K562 (cell line): Measurements from ENCODE around the gene OSBPL3. TPM values are rescaled to one million over a fixed set of nuclear protein-coding genes. Genes with fewer than 3 reads are reported as not detected.

Source experiments
- ARHGAP35 ChIP-seq: fragments of 450-650 bp; IDR thresholded peaks from 2 replicates; pipeline ENCODE4 v1.6.1; 2018; ENCODE audit not compliant: partially characterized antibody
- BRD9 ChIP-seq: fragments of 450-650 bp; IDR thresholded peaks from 2 replicates; pipeline ENCODE4 v1.6.1; 2018; ENCODE audit warnings: low read depth; ENCODE audit not compliant: partially characterized antibody
- FOSL1 ChIP-seq: fragments of 200-800 bp; sonication (Bioruptor generic); conservative IDR thresholded peaks from 2 replicates; pipeline ENCODE4 v1.6.1; 2016; ENCODE audit warnings: missing genetic modification characterization, missing compliant biosample characterization
- FOXK2 ChIP-seq, 2 experiments: fragments of 450-650 bp; IDR thresholded peaks in 1 of 2; conservative IDR thresholded peaks in 1 of 2; 2 replicates each; pipeline ENCODE4 v1.6.1; 2016; ENCODE audit warnings: low read depth in 2 of 2, mild to moderate bottlenecking in 1 of 2
- GATA2 ChIP-seq: sonication (generic); formaldehyde crosslinking; IDR thresholded peaks from 2 replicates; pipeline ENCODE4 v1.4.0; 2020; ENCODE audit warnings: mild to moderate bottlenecking, missing genetic modification reagents
- HDAC2 ChIP-seq: fragments of 450-650 bp; IDR thresholded peaks from 2 replicates; pipeline ENCODE4 v1.6.1; 2016; ENCODE audit warnings: mild to moderate bottlenecking
- HDAC8 ChIP-seq: fragments of 450-650 bp; IDR thresholded peaks from 2 replicates; pipeline ENCODE4 v1.6.1; 2016; ENCODE audit warnings: mild to moderate bottlenecking, missing genetic modification characterization, moderate library complexity, missing compliant biosample characterization
- KAT7 ChIP-seq: sonication (generic); formaldehyde crosslinking; IDR thresholded peaks from 2 replicates; pipeline ENCODE4 v1.8.0; 2022; ENCODE audit warnings: missing genetic modification reagents, mild to moderate bottlenecking, borderline replicate concordance
- L3MBTL2 ChIP-seq: fragments of 450-650 bp; IDR thresholded peaks from 2 replicates; pipeline ENCODE4 v1.6.1; 2016; ENCODE audit warnings: mild to moderate bottlenecking, moderate library complexity
- MTA1 ChIP-seq: fragments of 450-650 bp; IDR thresholded peaks from 2 replicates; pipeline ENCODE4 v1.6.1; 2017; ENCODE audit warnings: borderline replicate concordance
- MTA3 ChIP-seq: fragments of 450-650 bp; formaldehyde crosslinking; IDR thresholded peaks from 2 replicates; pipeline ENCODE4 v1.6.1; 2017; ENCODE audit warnings: mild to moderate bottlenecking, borderline replicate concordance
- RB1 ChIP-seq: fragments of 450-650 bp; IDR thresholded peaks from 2 replicates; pipeline ENCODE4 v1.6.1; 2017; ENCODE audit warnings: low read depth, mild to moderate bottlenecking
- RCOR1 ChIP-seq, 2 experiments: IDR thresholded peaks; 2 replicates each; pipeline ENCODE4 v1.6.1; 2012; ENCODE audit warnings: low read depth in 2 of 2, low read length in 2 of 2, borderline replicate concordance in 1 of 2, improper control_type of control experiment in 1 of 2
- SMAD1 ChIP-seq: fragments of 150-350 bp; IDR thresholded peaks from 2 replicates; pipeline ENCODE4 v1.6.1; 2014; ENCODE audit warnings: low read length, low read depth; ENCODE audit not compliant: partially characterized antibody
- TCF7 ChIP-seq: sonication (generic); IDR thresholded peaks from 2 replicates; pipeline ENCODE4 v1.6.1; 2016; ENCODE audit warnings: antibody characterized with exemption, borderline replicate concordance
- VEZF1 ChIP-seq: fragments of 200-800 bp; sonication (Bioruptor generic); IDR thresholded peaks from 2 replicates; pipeline ENCODE4 v1.6.1; 2017; ENCODE audit warnings: missing genetic modification characterization, missing compliant biosample characterization
- ZNF431 ChIP-seq: sonication (generic); formaldehyde crosslinking; IDR thresholded peaks from 2 replicates; pipeline ENCODE4 v1.8.0; 2022; ENCODE audit warnings: mild to moderate bottlenecking, missing genetic modification reagents
- ZNF766 ChIP-seq: fragments of 200-800 bp; sonication (Bioruptor generic); conservative IDR thresholded peaks from 2 replicates; pipeline ENCODE4 v1.6.1; 2016; ENCODE audit warnings: missing genetic modification characterization, missing compliant biosample characterization
- ZNF77 ChIP-seq: fragments of 250-450 bp; sonication (Bioruptor Pico); IDR thresholded peaks from 2 replicates; pipeline ENCODE4 v1.5.0; 2020
- ZSCAN32 ChIP-seq: fragments of 450-650 bp; formaldehyde crosslinking; IDR thresholded peaks from 2 replicates; pipeline ENCODE4 v1.4.0; 2020; ENCODE audit warnings: mild to moderate bottlenecking, moderate library complexity
- polyA plus RNA-seq, 8 experiments: library from polyadenylated mRNA; depleted of rRNA in 4 of 8; stranded (reverse) in 5 of 8; unstranded in 3 of 8; fragments of >200 nt; fragmentation: Nextera tagmentation in 2 of 8; fragmentation: Illumina TruSeq in 1 of 8; extraction: Ambion mirVana in 2 of 8; extraction: Trizol in 1 of 8; gene quantifications; 2 replicates each; pipeline versions ENCODE4 v1.2.1 to v1.2.3, GENCODE V29; 2011 to 2014; ENCODE audit warnings: inconsistent platforms in 1 of 8, missing spikeins in 1 of 8
- total RNA-seq, 7 experiments: library from RNA; depleted of rRNA in 6 of 7; stranded (reverse); fragments of >200 nt in 6 of 7; fragmentation: Illumina TruSeq in 2 of 7; extraction: Trizol in 2 of 7; gene quantifications; 2 replicates each; pipeline versions ENCODE4 v1.2.1 to v1.2.3, GENCODE V29; 2011 to 2021; ENCODE audit warnings: low replicate concordance in 1 of 7
- TF ChIP-seq, protein P1 (sequence below), 2 experiments: fragments of 450-650 bp in 1 of 2; sonication (generic) in 1 of 2; formaldehyde crosslinking in 1 of 2; IDR thresholded peaks in 1 of 2; conservative IDR thresholded peaks in 1 of 2; 2 replicates each; pipeline versions ENCODE4 v1.6.1 to v1.8.1; 2016 to 2023; ENCODE audit warnings: mild to moderate bottlenecking in 2 of 2, moderate library complexity in 2 of 2, inconsistent platforms in 1 of 2, missing genetic modification reagents in 1 of 2
- TF ChIP-seq, protein P2 (sequence below): fragments of 450-650 bp; IDR thresholded peaks from 2 replicates; pipeline ENCODE4 v1.6.1; 2018; ENCODE audit not compliant: partially characterized antibody

Gene OSBPL3
- total and polyA plus RNA-seq, 9 of the 15 experiments (the other 6 are each of a cell fraction or from before 2014, with no cell fraction given): 4.8 to 37.2 (median 26.5) TPM

GRCh38 chr7:24763303-24763901 is 216.6 kb downstream of the OSBPL3 start (continued):
- peak; percentile 27 to 39; a peak in 1 of 4 replicates for TF ChIP-seq FOXK2 (conservative IDR thresholded peaks at IDR 0.05 in 1 of 2, IDR thresholded peaks at IDR 0.05 in 1 of 2; ENCODE audit: low read depth in 2 of 2)
- TF ChIP-seq, protein P1, sequence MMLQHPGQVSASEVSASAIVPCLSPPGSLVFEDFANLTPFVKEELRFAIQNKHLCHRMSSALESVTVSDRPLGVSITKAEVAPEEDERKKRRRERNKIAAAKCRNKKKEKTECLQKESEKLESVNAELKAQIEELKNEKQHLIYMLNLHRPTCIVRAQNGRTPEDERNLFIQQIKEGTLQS (IDR thresholded peaks at IDR 0.05): peak; percentile 95
- TF ChIP-seq, protein P1 (CRISPR knock-in tag; conservative IDR thresholded peaks at IDR 0.05): no peak
- TF ChIP-seq GATA2 (CRISPR knock-in tag): peak; percentile 71
- TF ChIP-seq, protein P2, sequence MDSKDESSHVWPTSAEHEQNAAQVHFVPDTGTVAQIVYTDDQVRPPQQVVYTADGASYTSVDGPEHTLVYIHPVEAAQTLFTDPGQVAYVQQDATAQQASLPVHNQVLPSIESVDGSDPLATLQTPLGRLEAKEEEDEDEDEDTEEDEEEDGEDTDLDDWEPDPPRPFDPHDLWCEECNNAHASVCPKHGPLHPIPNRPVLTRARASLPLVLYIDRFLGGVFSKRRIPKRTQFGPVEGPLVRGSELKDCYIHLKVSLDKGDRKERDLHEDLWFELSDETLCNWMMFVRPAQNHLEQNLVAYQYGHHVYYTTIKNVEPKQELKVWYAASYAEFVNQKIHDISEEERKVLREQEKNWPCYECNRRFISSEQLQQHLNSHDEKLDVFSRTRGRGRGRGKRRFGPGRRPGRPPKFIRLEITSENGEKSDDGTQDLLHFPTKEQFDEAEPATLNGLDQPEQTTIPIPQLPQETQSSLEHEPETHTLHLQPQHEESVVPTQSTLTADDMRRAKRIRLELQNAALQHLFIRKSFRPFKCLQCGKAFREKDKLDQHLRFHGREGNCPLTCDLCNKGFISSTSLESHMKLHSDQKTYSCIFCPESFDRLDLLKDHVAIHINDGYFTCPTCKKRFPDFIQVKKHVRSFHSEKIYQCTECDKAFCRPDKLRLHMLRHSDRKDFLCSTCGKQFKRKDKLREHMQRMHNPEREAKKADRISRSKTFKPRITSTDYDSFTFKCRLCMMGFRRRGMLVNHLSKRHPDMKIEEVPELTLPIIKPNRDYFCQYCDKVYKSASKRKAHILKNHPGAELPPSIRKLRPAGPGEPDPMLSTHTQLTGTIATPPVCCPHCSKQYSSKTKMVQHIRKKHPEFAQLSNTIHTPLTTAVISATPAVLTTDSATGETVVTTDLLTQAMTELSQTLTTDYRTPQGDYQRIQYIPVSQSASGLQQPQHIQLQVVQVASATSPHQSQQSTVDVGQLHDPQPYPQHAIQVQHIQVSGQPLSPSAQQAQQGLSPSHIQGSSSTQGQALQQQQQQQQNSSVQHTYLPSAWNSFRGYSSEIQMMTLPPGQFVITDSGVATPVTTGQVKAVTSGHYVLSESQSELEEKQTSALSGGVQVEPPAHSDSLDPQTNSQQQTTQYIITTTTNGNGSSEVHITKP: peak; percentile 77
- TF ChIP-seq ZNF766 (CRISPR knock-in tag): peak; percentile 79; the same call in 1 of the 2 replicates
- peak; percentile 49; the same call in 1 of the 2 replicates for TF ChIP-seq KAT7 (CRISPR knock-in tag)
- TF ChIP-seq MTA3: peak; percentile 54; the same call in 1 of the 2 replicates
- no peak for TF ChIP-seq ZNF431 (CRISPR knock-in tag)
- peak; percentile 67; the same call in 1 of the 2 replicates for TF ChIP-seq VEZF1 (CRISPR knock-in tag)
- peak; percentile 41; the same call in 1 of the 2 replicates for TF ChIP-seq L3MBTL2
- TF ChIP-seq RCOR1 (IDR thresholded peaks at IDR 0.05; ENCODE audit: borderline replicate concordance in 1 of 2, low read depth in 2 of 2, low read length in 2 of 2): peak in 1 of 2 experiments; percentile 90; a peak in 2 of 4 replicates
- TF ChIP-seq TCF7: no peak
- TF ChIP-seq FOSL1 (tag): peak; percentile 66
- TF ChIP-seq ARHGAP35: no peak
- TF ChIP-seq HDAC8 (tag): no peak
- TF ChIP-seq ZNF77 (CRISPR knock-in tag): no peak
- peak; percentile 70 for TF ChIP-seq BRD9
- peak; percentile 62 for TF ChIP-seq SMAD1
- TF ChIP-seq HDAC2: peak; percentile 77; the same call in 1 of the 2 replicates
- peak; percentile 82 for TF ChIP-seq ZSCAN32 (CRISPR knock-in tag)
- no peak for TF ChIP-seq RB1
- peak; percentile 25; the same call in 1 of the 2 replicates for TF ChIP-seq MTA1
